Ovary (tissue), 3 donors: Measurements from ENCODE around the gene LSM14B.

ENCODE experiments used
- POLR2A ChIP-seq: fragments of 450-650 bp; IDR thresholded peaks from one replicate; pipeline ENCODE4 v1.6.1; 2017; ENCODE audit warnings: antibody characterized with exemption, mild to moderate bottlenecking, moderate library complexity
- TF ChIP-seq, protein P1 (sequence below), 3 donors: fragments of 450-650 bp in 2 of 3; fragments of 200-600 bp in 1 of 3; IDR thresholded peaks; one replicate each; pipeline versions ENCODE4 v1.5.1 to v1.8.0; 2016 to 2022; ENCODE audit warnings: antibody characterized with exemption in 3 of 3, mild to moderate bottlenecking in 1 of 3
- donor health status: DM: no; HTN: no; CAD: no.

DNA sequence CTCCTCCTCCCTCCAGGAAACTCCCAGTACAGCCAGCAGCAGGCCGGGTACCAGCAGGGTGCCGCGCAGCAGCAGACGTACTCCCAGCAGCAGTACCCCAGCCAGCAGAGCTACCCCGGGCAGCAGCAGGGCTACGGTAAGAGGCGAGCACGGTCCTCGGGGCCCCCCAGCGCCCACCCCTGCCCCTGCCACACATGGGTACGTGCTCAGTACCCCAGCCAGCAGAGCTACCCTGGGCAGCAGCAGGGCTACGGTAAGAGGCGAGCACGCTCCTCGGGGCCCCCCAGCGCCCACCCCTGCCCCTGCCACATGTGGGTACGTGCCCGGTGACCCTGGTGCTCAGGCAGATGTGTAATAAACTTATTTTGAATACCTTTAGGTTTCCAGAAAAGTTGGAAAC is 50.4 kb downstream of the LSM14B start:
- TF ChIP-seq, protein P1, sequence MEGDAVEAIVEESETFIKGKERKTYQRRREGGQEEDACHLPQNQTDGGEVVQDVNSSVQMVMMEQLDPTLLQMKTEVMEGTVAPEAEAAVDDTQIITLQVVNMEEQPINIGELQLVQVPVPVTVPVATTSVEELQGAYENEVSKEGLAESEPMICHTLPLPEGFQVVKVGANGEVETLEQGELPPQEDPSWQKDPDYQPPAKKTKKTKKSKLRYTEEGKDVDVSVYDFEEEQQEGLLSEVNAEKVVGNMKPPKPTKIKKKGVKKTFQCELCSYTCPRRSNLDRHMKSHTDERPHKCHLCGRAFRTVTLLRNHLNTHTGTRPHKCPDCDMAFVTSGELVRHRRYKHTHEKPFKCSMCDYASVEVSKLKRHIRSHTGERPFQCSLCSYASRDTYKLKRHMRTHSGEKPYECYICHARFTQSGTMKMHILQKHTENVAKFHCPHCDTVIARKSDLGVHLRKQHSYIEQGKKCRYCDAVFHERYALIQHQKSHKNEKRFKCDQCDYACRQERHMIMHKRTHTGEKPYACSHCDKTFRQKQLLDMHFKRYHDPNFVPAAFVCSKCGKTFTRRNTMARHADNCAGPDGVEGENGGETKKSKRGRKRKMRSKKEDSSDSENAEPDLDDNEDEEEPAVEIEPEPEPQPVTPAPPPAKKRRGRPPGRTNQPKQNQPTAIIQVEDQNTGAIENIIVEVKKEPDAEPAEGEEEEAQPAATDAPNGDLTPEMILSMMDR (IDR thresholded peaks at IDR 0.05) = no peak
- no peak for TF ChIP-seq POLR2A
